ENCODE results near the gene P2RY14. TPM values are rescaled to one million over a fixed set of nuclear protein-coding genes. Genes with fewer than 3 reads are reported as not detected.

P2RY14 gene
- total and polyA plus RNA-seq, 2 donors (not counting 1 experiment from before 2014, with no cell fraction given) = 0.26 TPM; not detected in 1

- peak overlapping the region; percentile 54 for H3K4me2 ChIP-seq (ENCODE audit: extremely low read depth, insufficient read depth, low read length)
- H3K27me3 ChIP-seq (ENCODE audit: control insufficient read depth, insufficient read depth, low read length) = no peaks in the 10 kb centered on the region
- peaks cover 28% of the 10 kb centered on the region for H3K4me1 ChIP-seq (ENCODE audit: control insufficient read depth, extremely low read depth, insufficient read depth, low read length)
- H4K20me1 ChIP-seq (ENCODE audit: control insufficient read depth, extremely low read depth, insufficient read depth, low read length) = no peaks in the 10 kb centered on the region
- H3K9ac ChIP-seq (ENCODE audit: insufficient read depth, low read length) = no peak overlapping the region
- no peaks in the 10 kb centered on the region for H3K36me3 ChIP-seq (ENCODE audit: control insufficient read depth, insufficient read depth, low read length)
- H3K79me2 ChIP-seq (ENCODE audit: control insufficient read depth, insufficient read depth, low read length) = no peaks in the 10 kb centered on the region
- no peak for TF ChIP-seq EZH2 (IDR thresholded peaks at IDR 0.05; ENCODE audit: low read length, missing control alignments)
- TF ChIP-seq, protein P1, sequence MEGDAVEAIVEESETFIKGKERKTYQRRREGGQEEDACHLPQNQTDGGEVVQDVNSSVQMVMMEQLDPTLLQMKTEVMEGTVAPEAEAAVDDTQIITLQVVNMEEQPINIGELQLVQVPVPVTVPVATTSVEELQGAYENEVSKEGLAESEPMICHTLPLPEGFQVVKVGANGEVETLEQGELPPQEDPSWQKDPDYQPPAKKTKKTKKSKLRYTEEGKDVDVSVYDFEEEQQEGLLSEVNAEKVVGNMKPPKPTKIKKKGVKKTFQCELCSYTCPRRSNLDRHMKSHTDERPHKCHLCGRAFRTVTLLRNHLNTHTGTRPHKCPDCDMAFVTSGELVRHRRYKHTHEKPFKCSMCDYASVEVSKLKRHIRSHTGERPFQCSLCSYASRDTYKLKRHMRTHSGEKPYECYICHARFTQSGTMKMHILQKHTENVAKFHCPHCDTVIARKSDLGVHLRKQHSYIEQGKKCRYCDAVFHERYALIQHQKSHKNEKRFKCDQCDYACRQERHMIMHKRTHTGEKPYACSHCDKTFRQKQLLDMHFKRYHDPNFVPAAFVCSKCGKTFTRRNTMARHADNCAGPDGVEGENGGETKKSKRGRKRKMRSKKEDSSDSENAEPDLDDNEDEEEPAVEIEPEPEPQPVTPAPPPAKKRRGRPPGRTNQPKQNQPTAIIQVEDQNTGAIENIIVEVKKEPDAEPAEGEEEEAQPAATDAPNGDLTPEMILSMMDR (conservative IDR thresholded peaks at IDR 0.05 in 1 of 2, IDR thresholded peaks at IDR 0.05 in 1 of 2; ENCODE audit: low read depth in 1 of 2, low read length in 2 of 2) = no peak
- no peaks in the 10 kb centered on the region for H3K9me3 ChIP-seq (ENCODE audit: control insufficient read depth, insufficient read depth, low read depth, low read length)
- no peak overlapping the region for H3K4me3 ChIP-seq (replicated peaks in 1 of 4; ENCODE audit: control extremely low read depth in 1 of 4, insufficient read depth in 1 of 4, low read depth in 3 of 4, low read length in 4 of 4)
- H2AFZ ChIP-seq (ENCODE audit: low read length) = no peak overlapping the region
- H3K27ac ChIP-seq (ENCODE audit: insufficient read depth, low read length) = peak overlapping the region; percentile 42
- no peak for DNase-seq (ENCODE audit: low read depth in 2 of 2)
Observed at GRCh38 chr3:151305775-151306151, 27.4 kb upstream of the P2RY14 start.

DNA sequence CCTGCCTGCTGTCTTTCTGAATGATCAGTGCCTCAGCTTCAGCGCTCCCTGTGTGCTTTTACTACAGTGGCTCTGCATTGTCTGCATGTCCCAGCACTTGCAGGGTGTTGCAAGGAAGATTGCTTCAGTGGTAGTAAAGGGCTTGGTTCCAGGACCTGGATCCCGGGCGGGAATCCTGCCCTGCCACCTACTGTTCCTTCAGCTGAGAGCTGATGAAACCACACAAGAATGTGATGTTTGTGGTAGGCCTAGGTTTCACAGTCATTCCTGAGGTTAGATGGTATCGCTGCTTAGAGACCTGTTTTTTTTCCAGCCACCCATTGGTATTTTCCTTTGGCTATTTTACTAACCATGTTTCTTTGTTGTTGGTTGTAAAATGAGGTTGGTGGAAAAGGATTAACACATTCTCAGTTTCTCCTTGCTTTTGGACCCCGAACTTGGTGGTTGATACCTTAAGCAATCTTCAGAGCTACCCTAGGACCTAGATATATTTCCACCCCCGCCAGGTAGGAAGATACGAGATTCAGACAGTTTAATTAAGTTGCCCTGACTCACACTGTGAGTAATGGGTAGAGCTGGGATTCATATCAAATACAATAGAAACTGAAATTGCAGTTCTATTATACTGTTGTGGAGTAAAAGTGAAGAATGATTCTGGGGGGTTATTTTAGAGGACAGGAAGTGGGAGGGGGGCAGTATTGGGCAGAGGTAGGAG, 26.9 kb upstream of the P2RY14 start:
- peak; percentile 97 to 99 for DNase-seq (ENCODE audit: low read depth in 2 of 2)
- peaks cover 28% of the 10 kb centered on the region for H3K4me1 ChIP-seq (ENCODE audit: control insufficient read depth, extremely low read depth, insufficient read depth, low read length)
- no peaks in the 10 kb centered on the region for H4K20me1 ChIP-seq (ENCODE audit: control insufficient read depth, extremely low read depth, insufficient read depth, low read length)
- H3K4me2 ChIP-seq (ENCODE audit: extremely low read depth, insufficient read depth, low read length) = peak overlapping the region; percentile 45
- H2AFZ ChIP-seq (ENCODE audit: low read length) = no peak overlapping the region
- no peaks in the 10 kb centered on the region for H3K27me3 ChIP-seq (ENCODE audit: control insufficient read depth, insufficient read depth, low read length)
- peak overlapping the region; percentile 42 for H3K27ac ChIP-seq (ENCODE audit: insufficient read depth, low read length)
- peak overlapping the region in 1 of 4 experiments; percentile 9 for H3K4me3 ChIP-seq (replicated peaks in 1 of 4; ENCODE audit: control extremely low read depth in 1 of 4, insufficient read depth in 1 of 4, low read depth in 3 of 4, low read length in 4 of 4)
- TF ChIP-seq, protein P1 (conservative IDR thresholded peaks at IDR 0.05 in 1 of 2, IDR thresholded peaks at IDR 0.05 in 1 of 2; ENCODE audit: low read depth in 1 of 2, low read length in 2 of 2) = peak; percentile 16 to 24
- no peak for TF ChIP-seq EZH2 (IDR thresholded peaks at IDR 0.05; ENCODE audit: low read length, missing control alignments)
- no peaks in the 10 kb centered on the region for H3K9me3 ChIP-seq (ENCODE audit: control insufficient read depth, insufficient read depth, low read depth, low read length)
- H3K79me2 ChIP-seq (ENCODE audit: control insufficient read depth, insufficient read depth, low read length) = no peaks in the 10 kb centered on the region
- no peak overlapping the region for H3K9ac ChIP-seq (ENCODE audit: insufficient read depth, low read length)
- no peaks in the 10 kb centered on the region for H3K36me3 ChIP-seq (ENCODE audit: control insufficient read depth, insufficient read depth, low read length)

DNA sequence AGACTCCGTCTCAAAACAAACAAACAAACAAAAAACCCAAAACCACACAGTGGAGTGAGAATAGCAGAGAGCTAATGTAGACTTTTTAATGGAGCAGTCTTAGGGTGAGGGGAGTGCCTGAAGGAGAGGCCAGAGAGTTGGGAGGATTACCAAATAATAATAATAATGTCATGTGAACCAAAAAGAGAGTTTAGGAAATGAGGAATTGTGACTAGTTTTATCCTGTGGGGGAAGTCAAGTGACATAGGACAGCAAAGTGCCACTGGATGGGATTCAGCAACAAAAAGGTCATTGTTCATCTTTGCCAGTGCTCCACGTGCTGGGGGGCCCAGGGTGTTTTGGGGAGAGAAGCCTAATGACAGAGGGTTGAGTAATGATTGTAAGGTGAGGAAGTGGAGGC, 25.4 kb upstream of the P2RY14 start:
- TF ChIP-seq EZH2 (IDR thresholded peaks at IDR 0.05; ENCODE audit: low read length, missing control alignments) = no peak
- no peak overlapping the region for H3K4me3 ChIP-seq (replicated peaks in 1 of 4; ENCODE audit: control extremely low read depth in 1 of 4, insufficient read depth in 1 of 4, low read depth in 3 of 4, low read length in 4 of 4)
- no peaks in the 10 kb centered on the region for H4K20me1 ChIP-seq (ENCODE audit: control insufficient read depth, extremely low read depth, insufficient read depth, low read length)
- H3K27ac ChIP-seq (ENCODE audit: insufficient read depth, low read length) = no peak overlapping the region
- no peaks in the 10 kb centered on the region for H3K36me3 ChIP-seq (ENCODE audit: control insufficient read depth, insufficient read depth, low read length)
- H3K4me1 ChIP-seq (ENCODE audit: control insufficient read depth, extremely low read depth, insufficient read depth, low read length) = peaks cover 28% of the 10 kb centered on the region
- no peaks in the 10 kb centered on the region for H3K9me3 ChIP-seq (ENCODE audit: control insufficient read depth, insufficient read depth, low read depth, low read length)
- H3K9ac ChIP-seq (ENCODE audit: insufficient read depth, low read length) = no peak overlapping the region
- no peaks in the 10 kb centered on the region for H3K27me3 ChIP-seq (ENCODE audit: control insufficient read depth, insufficient read depth, low read length)
- no peak overlapping the region for H2AFZ ChIP-seq (ENCODE audit: low read length)
- no peak overlapping the region for H3K4me2 ChIP-seq (ENCODE audit: extremely low read depth, insufficient read depth, low read length)
- H3K79me2 ChIP-seq (ENCODE audit: control insufficient read depth, insufficient read depth, low read length) = no peaks in the 10 kb centered on the region
- no peak for DNase-seq (ENCODE audit: low read depth in 2 of 2)

Data from fibroblast of lung (primary cell).